Measurements from ENCODE around the gene RASGRP4.
"Not testable (repeated sequence)": the region's sequence is repeated elsewhere in the genome, so short reads cannot be mapped to it uniquely, and the experiment has no call there.

RASGRP4 gene

DNA sequence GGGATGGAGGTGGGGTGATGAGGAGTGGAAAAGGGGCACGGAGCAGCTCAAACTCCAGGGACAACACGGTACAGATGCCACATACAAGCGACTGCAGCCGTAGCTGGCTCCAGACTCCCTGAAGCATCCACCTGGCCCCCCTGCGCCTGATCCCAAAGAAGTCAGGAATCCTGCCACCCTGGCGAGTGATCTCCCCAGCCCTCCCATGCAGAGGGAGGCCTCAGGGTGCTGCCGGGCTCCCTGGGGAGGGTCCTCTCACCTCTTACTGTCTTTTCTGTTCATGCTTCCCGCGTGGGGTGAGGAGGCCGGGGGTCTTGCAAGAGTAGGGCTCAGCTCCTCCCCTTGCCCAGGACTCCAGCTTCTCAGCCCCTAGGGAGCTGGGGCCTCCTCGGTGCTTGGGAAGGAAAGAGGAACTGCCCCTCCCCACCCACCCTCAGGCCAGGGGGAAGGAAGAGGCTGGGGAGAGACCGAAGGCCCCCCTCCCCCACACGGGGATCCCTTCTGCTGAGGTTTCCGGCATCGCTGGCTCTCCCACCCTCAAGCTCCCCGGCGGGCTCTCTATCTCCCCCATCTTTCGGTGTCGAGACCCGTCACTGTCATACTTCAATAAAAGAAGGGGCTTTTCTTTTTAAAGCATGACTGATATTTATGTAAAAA is at the start of gene RASGRP4:
Gene RASGRP4, minus strand, starts transcription at position 410 of the 657 bp plus-strand sequence. Its CDS starts 128 bp downstream, at position 282.
- DNase-seq: no peak

- no peak for DNase-seq
Observed at GRCh38 chr19:38475176-38475575, 49.2 kb upstream of the RASGRP4 start.

DNA sequence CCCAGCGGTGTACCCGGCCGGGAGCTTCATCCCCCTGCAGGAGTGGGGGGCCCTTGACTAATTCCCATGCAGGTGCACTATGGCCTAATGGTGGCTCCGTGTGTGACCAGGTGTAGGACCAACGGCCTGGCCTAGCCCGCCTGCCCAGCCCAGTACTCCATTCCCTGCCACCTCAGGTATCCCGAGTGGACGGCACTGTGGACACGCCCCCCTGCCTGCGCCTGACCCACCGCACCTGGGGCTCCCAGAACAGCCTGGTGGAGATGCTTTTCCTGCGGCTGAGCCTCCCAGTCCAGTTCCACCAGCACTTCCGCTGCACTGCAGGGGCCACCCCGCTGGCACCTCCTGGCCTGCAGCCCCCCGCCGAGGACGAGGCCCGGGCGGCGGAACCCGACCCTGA is 47.2 kb upstream of the RASGRP4 start:
- DNase-seq: no peak

DNA sequence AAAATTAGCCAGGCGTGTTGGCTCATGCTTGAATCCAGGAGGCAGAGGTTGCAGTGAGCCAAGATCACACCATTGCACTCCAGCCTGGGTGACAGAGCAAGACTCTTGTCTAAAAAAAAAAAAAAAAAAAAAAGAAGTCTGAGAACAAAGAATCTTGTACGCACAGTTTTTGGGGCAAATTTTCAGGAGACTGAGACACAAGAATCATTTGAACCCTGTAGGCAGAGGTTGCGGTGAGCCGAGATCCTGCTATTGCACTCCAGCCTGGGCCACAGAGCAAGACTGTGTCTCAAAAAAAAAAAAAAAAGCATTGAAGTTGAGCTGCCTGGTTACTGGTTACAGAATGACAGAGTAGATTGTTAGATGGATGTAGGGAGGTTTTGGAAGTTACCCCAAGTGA is 46.7 kb upstream of the RASGRP4 start:
- DNase-seq: not testable (repeated sequence)

GRCh38 chr19:38470788-38471480 is 44.9 kb upstream of the RASGRP4 start:
- DNase-seq: no peak

DNA sequence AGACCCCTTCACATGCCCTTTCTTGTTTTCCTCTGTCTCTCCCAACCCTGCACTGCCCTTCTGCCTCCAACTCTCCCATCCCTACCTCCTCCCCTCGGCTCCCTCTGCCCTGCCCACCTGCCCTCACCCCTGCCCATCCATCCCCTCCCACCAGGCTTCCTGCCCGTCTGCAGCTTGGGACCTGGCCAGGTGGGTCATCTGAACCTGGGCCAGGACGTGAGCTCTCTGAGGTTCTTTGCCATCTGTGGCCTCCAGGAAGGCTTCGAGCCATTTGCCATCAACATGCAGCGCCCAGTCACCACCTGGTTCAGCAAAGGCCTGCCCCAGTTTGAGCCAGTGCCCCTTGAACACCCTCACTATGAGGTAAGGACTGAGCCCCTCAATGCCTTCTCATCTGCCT is 43.1 kb upstream of the RASGRP4 start:
- DNase-seq: no peak

DNA sequence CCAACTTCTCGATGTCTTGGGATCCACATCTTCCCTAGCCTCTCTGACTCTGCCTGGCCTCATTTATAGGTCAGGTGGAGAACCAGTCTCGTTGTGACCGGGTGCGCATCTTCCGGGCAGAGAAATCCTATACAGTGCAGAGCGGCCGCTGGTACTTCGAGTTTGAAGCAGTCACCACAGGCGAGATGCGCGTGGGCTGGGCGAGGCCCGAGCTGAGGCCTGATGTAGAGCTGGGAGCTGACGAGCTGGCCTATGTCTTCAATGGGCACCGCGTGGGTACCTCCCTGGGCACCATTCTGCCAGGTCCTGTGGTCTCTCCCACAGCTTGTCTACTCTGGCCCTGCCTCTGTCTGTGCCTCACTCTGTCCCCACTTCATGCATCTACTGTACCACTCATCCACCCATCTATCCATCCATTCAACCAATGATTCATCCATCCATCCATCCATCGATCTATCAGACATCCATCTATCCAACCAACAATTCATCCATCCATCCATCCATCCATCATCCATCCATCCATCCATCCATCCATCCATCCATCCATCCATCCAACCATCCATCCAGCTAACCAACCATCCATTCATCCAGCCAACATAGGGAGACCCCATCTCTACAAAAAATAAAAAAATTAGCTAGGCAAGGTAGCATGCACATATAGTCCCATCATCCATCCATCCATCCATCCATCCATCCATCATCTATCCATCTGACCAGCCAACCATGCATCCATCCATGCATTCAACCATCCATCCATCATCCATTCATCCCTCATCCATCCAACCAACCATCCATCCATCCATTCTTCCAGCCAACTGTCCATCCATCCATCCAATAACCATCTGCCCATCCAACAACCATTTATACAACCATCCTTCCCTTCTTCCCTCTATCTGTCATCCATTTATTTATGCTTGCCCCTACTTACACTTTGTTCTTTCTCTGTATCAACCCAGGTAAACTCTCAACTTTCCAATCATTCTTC is 41.8 kb upstream of the RASGRP4 start:
- DNase-seq: no peak

DNA sequence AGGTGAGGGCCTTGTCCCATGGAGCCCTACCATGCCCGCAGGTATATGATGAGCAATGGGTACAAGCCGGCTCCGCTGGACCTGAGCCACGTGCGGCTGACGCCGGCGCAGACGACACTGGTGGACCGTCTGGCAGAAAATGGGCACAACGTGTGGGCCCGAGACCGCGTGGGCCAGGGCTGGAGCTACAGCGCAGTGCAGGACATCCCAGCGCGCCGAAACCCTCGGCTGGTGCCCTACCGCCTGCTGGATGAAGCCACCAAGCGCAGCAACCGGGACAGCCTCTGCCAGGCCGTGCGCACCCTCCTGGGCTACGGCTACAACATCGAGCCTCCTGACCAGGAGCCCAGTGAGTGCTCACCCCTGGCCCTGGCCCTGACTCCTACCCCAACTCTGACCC is 40.0 kb upstream of the RASGRP4 start:
- no peak for DNase-seq

DNA sequence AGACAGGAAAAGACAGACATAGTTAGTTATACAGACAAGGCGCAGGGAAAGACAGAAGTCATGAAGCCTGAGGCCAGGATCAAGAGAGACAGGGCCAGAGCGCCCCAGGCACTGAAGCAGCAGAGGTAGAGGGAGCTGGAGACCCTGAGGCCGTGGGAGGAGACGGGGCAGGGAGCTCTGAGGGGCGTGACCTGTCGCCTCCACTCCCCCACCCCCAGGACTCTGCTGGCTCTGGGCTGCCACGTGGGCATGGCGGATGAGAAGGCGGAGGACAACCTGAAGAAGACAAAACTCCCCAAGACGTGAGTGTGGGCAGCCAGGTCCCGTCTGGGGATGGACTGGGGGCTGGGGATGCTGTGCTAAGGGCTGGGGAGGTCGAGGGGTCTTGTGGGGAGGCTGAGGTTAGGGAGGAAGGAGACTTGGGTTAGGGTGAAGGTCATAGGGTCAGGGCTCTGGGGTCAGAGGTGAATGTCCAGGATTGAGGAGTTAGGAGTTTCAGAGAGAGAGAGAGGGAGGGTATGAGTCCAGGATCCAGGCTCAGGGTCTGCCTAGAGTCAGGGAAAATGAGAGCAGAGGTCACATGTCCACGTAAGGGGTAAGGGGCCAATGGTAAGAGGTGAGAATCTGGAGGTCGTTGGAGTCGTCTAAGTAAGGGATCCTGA is 38.5 kb upstream of the RASGRP4 start:
- DNase-seq: no peak

DNA sequence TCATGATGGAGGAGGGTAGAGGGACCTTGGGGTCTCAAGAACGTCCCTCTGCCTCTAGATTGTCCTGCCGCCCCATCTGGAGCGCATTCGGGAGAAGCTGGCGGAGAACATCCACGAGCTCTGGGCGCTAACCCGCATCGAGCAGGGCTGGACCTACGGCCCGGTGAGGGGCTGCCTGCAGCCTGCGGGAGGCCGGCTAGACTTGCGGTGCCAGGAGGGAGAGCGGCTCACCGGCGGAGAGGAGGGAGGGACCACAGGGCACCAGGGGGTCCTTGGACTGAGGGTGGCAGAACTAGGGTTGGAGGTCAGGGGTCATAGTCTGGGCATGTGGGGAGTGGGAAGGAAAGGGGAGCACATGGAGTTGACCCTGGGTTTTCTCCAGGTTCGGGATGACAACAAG is 37.3 kb upstream of the RASGRP4 start:
- no peak for DNase-seq

DNA sequence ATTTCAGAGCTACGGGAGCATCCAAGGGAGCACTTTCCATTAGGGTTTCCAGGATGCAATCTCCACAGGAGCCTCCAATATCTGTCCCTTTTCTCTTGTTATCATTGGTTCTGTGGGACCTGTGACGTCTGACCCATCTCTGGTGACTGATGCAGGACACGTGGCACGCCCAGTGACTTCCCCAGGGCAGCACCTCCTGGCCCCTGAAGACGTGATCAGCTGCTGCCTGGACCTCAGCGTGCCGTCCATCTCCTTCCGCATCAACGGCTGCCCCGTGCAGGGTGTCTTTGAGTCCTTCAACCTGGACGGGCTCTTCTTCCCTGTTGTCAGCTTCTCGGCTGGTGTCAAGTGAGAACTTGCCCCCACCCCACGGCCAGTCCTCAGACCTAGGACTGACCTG is 33.0 kb upstream of the RASGRP4 start:
- no peak for DNase-seq

GRCh38 chr19:38457690-38458405 is 31.8 kb upstream of the RASGRP4 start:
- no peak for DNase-seq

GRCh38 chr19:38457202-38457601 is 31.2 kb upstream of the RASGRP4 start:
- no peak for DNase-seq

GRCh38 chr19:38455031-38455430 is 29.0 kb upstream of the RASGRP4 start:
- DNase-seq: no peak

- no peak for DNase-seq
Observed at GRCh38 chr19:38453596-38453995, 27.6 kb upstream of the RASGRP4 start.

GRCh38 chr19:38452430-38453366 is 26.7 kb upstream of the RASGRP4 start:
- no peak for DNase-seq

GRCh38 chr19:38451629-38452028 is 25.6 kb upstream of the RASGRP4 start:
- DNase-seq: no peak

DNA sequence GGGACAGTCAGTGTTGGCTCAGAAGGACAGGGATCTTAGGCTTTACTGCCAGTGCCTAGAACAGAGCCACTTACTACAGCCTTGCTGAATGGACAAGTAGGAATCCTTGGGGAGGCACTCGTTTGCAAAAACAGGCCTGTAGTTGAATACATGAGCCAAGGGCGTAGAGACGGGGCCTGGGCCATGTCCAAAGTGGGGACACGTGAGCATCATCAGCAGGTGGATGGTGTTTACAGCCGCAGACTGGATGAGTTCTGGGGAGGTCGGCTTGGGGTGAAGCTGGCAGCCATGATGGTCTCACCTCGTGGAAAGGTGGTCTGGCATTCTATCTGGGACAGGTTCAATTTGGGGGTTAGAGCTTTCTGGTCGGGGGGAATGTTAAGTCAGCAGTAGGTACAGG is 25.0 kb upstream of the RASGRP4 start:
- DNase-seq: no peak

GRCh38 chr19:38449518-38449917 is 23.5 kb upstream of the RASGRP4 start:
- DNase-seq: no peak

DNA sequence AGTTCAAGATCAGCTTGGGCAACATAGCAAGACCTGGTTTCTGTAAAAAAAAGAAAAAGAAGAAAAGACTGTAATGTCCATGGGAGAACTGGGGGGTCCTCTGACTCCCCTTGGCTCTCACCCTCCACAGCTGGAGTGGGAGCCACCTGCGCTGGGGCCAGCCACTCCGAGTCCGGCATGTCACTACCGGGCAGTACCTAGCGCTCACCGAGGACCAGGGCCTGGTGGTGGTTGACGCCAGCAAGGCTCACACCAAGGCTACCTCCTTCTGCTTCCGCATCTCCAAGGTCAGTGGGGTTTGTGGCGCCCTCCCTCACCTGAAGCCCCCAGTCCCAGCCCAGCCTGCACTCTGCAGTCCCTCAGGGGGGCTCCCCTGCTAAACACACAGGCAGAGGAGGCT is 22.2 kb upstream of the RASGRP4 start:
- no peak for DNase-seq

GRCh38 chr19:38445362-38445761 is 19.3 kb upstream of the RASGRP4 start:
- DNase-seq: no peak

Measured in NCI-H1105 (cell line).